H4 (cell line): Measurements from ENCODE around the gene EPAS1. TPM values are rescaled to one million over a fixed set of nuclear protein-coding genes. Genes with fewer than 3 reads are reported as not detected.

ENCODE experiments used
- DNase-seq: peaks from one replicate; pipeline ENCODE4 v3.0.0-alpha.2; 2015; ENCODE audit warnings: low spot score
- total RNA-seq: library from RNA; depleted of rRNA; stranded (reverse); fragments of >200 nt; shearing (Covaris generic); gene quantifications from 2 replicates; pipeline ENCODE4 v1.2.3, GENCODE V29; 2014

EPAS1 gene
- total RNA-seq, 1 experiment from 2014 or later = 31.6 TPM

DNA sequence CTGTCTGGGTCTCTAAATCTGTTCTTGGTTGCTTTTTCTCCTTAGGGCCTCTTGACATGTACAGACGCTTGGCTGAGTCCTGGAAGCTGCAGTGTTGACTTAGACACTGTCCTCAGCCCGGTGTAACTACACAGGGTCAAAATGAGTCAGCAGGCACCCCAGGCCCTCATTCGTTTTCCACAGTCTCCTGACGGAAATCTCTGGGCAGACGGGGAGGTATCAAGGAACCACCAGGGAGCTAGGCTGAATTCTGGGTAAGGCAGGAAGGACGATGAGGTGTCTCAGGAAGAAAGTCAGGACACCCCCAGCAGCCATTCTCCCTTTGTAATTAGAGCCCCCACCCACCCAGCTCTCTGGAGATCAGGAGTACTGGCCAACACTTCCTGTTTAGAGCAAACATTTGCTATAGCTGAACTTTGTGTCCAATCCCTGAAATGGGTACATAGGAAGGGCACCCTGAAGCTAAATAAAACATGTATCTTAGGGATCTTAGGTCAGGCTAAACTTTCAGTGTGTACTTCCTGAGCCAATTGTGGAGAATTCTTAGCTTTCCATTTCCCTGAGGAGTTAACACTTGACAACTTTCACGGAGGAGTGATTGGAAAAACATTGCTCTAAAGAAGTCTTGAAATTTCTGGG, 23.9 kb upstream of the EPAS1 start:
- DNase-seq = no peak

GRCh38 chr2:46273919-46274318, 23.3 kb upstream of the EPAS1 start:
- DNase-seq = no peak

GRCh38 chr2:46274586-46274985, 22.6 kb upstream of the EPAS1 start:
- no peak for DNase-seq

DNA sequence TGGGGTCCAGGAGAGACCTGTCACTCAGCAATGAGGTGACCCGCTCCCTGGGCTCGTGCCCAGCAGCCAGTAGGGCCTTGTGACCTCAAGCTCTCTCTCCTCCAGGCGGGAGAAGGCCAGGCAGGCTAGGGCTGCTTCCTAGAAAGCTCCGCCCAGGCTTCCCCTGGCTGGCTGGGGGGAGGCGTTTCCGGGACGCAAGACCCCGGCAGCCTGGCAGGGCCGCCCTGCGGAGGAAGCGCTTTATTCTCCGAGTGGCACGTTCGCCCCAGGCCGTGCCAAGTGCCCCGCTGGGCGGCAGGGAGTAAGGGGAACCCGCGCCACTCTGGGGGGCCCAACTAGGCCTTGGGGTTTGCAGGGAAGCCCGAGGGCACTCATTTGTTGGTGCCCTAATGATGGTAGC, 21.2 kb upstream of the EPAS1 start:
- DNase-seq = no peak

DNA sequence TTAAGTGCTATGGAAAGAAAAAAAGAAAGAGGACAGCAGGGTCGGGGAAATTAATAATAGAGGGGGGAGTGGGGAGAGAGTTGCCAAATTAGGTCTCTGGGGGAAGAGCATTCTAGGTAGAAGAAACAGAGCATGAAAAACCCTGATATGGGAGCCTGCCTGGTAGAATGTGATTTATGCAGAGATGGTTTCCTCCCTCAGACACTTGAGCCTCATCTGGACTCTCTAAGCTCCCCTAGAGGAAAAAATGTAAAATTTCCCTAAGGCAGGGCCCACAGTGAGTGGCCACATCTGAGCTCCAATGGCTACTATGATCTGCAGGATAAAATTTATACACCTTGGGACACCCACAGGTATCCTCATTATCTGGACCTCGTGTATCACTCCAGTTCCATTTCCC, 20.6 kb upstream of the EPAS1 start:
- no peak for DNase-seq

DNA sequence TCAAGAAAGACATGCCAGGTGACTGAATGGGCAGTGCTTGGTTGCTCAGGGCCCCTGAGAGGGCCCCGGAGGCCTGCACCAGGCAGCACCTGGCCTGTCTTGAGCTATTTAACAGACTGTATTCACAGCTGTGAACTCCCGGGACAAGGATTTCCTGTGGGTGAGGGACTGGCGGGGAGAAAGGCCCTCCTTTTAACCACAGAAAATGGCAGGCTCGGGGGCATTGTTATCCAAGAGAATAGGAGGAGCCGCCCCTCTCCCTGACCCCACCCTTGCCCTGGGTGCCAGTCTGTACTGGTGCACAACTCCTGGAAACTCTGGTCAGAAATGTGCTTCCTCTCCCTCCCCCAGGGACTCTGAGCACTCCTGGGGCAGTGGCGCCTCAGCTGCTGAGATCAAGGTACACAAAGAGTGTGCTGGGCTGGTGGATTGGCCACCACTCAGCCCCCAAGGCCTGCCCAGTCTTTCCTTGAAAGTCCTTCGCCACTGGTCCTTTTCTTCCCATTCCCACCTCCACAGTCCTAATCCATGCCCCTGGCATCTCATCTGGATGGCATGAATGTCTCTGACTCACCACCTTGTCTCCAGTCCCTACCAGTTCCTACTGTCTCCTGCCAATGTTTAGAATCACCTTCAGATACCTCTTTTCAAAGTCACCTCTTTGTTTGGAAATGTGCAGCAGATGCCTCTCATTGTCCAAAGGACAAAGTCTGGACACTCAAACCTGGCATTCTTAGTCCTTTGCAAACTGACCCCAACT, 19.6 kb upstream of the EPAS1 start:
- DNase-seq = no peak

GRCh38 chr2:46278952-46279351, 18.3 kb upstream of the EPAS1 start:
- no peak for DNase-seq

DNA sequence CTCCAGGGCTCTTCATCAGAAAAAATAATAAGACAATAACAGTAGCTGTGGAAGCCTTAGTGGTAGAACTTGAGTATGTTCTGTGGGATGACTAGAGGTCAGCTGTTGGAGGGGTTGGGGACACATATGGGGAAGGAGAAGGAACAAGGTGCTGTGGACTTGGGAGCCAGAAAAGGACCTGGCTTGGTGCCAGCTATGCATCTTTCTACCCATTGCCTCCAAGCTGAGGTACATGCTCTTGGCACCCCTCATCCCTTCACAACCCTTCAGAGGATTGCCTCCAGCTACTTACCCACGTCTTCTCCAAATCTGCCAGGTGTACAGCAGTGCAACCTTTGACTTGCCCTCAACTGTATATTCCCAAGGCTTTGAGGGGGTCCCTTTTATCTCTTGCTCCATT, 15.3 kb upstream of the EPAS1 start:
- DNase-seq = no peak

DNA sequence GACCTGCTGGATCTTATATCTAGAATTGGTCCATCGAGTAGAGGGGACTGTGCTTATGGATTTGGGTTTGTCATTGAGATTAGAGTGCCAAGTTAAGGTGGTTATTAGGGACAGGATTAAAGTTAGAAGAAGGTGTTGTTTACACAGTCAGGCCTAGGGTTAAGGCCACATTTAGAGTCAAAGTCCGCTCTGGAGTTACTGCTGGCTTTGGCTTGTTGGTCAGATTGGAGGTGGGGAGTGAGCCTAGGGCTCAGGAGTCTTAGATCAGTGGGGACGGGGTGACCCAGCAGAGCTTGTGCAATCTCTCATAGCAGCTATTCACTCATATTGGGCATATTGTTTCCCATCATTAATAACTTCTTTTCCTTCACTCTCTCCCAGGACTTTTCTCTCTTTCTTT, 13.5 kb upstream of the EPAS1 start:
- no peak for DNase-seq

- DNase-seq = no peak
Observed at GRCh38 chr2:46284260-46284659, 12.9 kb upstream of the EPAS1 start.

DNA sequence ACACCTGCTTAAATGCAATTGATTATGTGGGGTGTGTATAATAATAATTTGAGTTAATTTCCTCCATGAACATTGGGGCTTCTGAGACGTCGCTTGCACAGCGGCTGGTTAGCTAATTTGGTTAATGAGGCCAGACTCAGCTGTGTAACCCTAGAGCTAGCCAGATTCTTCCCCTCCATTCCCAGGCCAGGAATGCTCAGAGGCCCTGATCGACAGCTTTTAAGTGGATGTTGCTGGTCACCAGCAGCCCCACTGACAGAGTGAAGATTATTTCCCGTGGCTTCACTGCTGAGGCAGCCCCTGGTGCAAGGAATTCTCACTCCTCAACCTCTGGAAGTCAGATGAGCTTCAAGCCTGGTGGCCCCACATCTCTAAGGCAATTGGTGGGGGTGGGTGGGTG, 12.4 kb upstream of the EPAS1 start:
- no peak for DNase-seq

GRCh38 chr2:46286715-46287114, 10.5 kb upstream of the EPAS1 start:
- DNase-seq = no peak

DNA sequence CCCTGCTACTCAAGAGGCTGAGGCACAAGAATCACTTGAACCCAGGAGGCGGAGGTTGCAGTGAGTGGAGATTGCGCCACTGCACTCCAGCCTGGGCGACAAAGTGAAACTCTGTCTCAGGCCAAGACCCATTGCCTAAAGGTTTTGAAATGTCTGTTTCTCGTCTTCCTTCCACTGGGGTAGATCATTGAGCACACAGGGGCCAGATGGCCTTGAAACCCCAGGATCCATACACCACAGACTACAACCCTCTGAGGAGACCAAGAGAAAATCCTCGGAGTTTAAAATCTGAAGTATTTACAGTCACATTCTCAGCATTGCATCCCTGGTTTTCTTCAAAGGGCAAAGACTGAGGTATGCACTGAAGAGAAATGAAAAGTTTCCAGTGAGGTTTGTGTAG, 7.1 kb upstream of the EPAS1 start:
- DNase-seq = no peak

GRCh38 chr2:46293466-46293865, 3.7 kb upstream of the EPAS1 start:
- DNase-seq = no peak

- DNase-seq = no peak
Observed at GRCh38 chr2:46294176-46294836, 2.9 kb upstream of the EPAS1 start.

- no peak for DNase-seq
Observed at GRCh38 chr2:46296216-46296839, 879 bp upstream of the EPAS1 start.

DNA sequence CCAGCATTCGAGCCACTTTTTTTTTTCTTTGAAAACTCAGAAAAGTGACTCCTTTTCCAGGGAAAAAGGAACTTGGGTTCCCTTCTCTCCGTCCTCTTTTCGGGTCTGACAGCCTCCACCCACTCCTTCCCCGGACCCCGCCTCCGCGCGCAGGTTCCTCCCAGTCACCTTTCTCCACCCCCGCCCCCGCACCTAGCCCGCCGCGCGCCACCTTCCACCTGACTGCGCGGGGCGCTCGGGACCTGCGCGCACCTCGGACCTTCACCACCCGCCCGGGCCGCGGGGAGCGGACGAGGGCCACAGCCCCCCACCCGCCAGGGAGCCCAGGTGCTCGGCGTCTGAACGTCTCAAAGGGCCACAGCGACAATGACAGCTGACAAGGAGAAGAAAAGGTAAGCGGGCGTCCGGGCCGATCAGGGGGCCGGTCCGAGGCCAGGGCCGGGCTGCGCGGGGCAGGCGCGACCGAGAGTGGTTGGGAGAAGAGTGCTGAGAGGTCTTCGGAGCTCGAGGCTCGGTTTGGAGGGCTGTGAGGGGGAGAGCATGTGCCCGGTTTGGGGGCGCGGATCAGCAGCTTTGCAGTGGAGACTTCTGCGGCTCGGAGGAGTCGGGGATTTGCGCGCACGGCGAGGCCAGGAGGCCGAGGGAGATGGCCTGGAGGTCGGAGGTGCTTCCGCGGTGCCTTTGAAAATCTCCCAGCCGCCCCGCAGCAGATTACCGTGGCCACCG, 502 bp downstream of the EPAS1 start:
- DNase-seq = no peak

- DNase-seq = no peak
Observed at GRCh38 chr2:46298272-46298521, 990 bp downstream of the EPAS1 start.

DNA sequence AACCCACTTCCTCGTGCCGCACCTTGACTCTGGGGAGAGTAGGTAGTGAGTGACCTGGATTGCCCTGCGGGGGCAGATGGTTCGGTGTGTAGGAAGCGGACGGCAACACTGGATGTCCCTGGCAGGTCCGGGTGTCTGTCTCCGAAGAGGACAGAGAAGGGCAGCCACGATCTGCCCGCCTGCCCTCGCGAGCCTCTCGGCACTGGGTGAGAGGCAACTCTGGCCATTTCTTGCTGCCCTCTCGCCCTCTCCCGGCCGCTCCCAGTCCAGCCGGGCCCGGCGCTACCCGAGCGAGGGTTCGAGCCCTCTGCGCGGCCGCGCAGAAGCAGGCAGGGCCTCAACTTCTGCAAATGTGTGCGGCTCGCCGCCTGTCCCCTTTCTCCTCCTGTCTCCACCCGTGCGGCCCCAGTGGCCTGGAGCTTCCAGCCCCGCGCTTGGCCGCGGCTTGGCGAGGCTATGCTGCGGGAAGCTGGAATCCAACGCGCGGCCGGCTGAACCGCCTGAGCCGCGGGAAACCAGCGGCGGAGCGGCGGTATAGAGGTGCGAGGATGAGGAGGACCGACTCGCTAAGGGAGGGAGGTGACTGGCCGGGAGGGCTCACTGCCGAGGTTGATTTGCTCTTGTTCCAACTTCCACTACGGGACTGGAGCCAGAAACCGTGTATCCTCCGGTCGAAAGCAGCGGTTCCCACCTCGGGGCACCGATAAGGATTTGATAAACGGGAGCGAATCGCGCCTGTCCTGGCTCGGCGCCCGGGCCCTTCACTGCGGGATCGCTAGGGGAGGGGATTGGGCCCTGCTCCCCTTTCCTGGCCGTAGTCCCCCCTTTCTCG, 1.5 kb downstream of the EPAS1 start:
- no peak for DNase-seq

DNA sequence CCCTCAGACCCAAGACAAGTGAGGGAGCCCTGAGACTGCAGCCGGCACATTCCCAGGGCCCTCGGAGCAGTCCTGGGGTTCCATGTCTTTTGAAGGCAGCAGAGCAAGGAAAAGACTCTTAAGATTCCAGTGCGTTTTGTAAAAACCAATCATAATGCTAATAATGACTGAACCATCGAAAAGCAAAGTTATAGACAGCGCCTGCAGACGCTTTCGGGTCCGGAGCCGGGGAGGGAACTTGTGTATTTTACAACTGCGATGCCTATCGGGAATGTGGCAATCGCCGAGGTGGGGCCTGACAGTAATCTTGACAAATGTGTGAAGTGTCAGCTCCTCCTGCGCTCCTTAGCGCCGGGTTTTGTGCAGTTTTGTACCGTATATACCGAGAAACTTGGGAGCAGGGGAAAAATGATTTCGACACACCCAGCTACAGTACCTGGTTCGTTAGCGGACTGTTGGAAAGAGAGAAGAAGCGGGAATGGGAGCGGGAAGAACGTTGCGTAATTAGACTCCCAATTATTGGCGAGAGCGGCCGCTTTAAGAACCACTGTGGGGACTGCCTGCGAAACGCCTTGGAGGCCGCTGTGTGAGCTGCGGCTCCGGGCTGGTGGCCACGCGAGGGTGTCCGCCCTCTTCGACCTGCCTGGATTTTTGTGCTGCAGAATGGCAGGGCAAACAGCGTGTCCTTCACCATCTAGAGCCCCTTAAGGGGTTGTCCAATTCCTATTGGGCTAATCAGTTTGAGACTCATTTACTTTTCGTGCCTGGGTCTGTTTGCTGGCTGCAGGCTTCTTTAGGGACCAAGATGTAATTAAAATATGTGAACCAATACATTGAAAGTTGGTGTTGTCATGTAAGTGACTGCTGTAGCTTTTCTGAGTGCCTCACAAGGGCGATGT, 2.4 kb downstream of the EPAS1 start:
- DNase-seq = peak; percentile 38
